A549 (cell line): ENCODE measurements around the gene ADAP1. TPM values are rescaled to one million over a fixed set of nuclear protein-coding genes. Genes with fewer than 3 reads are reported as not detected.

ENCODE experiments used
- ATAC-seq, 2 experiments: fragments of 200-7000 bp in 1 of 2; fragments of >200 bp in 1 of 2; cut with Nextera tagmentation in 1 of 2; cut with Tn5 transposase in 1 of 2; 3 replicates each; pipeline versions ENCODE4 v1.8.0 to v1.9.1; 2018 to 2020; ENCODE audit warnings: mild to moderate bottlenecking in 1 of 2, moderate library complexity in 1 of 2
- CTCF ChIA-PET: fragments of 300-600 bp; sonication (Branson Sonifier 250); formaldehyde crosslinking; extraction: SDS; loops from one replicate; lab custom pipeline; 2021; ENCODE audit warnings: antibody characterized with exemption, inconsistent platforms; lab: Yijun Ruan, JAX
- POLR2A ChIA-PET: fragments of 350-600 bp; formaldehyde crosslinking; extraction: SDS; loops from one replicate; lab custom pipeline; 2021; ENCODE audit warnings: antibody characterized with exemption, inconsistent platforms; lab: Yijun Ruan, JAX
- DNase-seq, 2 experiments: peaks; one replicate each; pipeline versions ENCODE4 v3.0.0 to v3.0.0-alpha.2; 2011 to 2016; ENCODE audit warnings: low read depth in 1 of 2, low spot score in 1 of 2
- FAIRE-seq: peaks from 2 replicates; lab custom pipeline; 2011; peaks lifted over from hg19 to GRCh38; lab: Jason Lieb, UNC
- H3K27ac ChIP-seq, 2 experiments: fragments of >200 bp; sonication (Bioruptor Twin); formaldehyde crosslinking; 3 replicates each; pipeline ENCODE4 v1.5.1; 2016 to 2017
- H3K4me1 ChIP-seq: fragments of >200 bp; sonication (Bioruptor Twin); formaldehyde crosslinking; 3 replicates; pipeline ENCODE4 v1.6.1; 2016
- H3K4me2 ChIP-seq: fragments of >200 bp; sonication (Bioruptor Twin); formaldehyde crosslinking; 3 replicates; pipeline ENCODE4 v1.6.1; 2016
- H3K4me3 ChIP-seq: fragments of >200 bp; sonication (Bioruptor Twin); formaldehyde crosslinking; 3 replicates; pipeline ENCODE4 v1.5.1; 2016
- H3K9me3 ChIP-seq: fragments of >200 bp; sonication (Bioruptor Twin); formaldehyde crosslinking; 3 replicates; pipeline ENCODE4 v1.6.1; 2016
- BHLHE40 ChIP-seq: IDR thresholded peaks from 2 replicates; pipeline ENCODE4 v1.6.1; 2012; ENCODE audit warnings: low read depth, low read length, inconsistent platforms
- CBX2 ChIP-seq: fragments of 200-600 bp; sonication (generic); IDR thresholded peaks from 2 replicates; pipeline ENCODE4 v1.6.1; 2016; ENCODE audit warnings: low read depth, mild to moderate bottlenecking, borderline replicate concordance
- FOXS1 ChIP-seq: fragments of 250-450 bp; sonication (Bioruptor Pico); IDR thresholded peaks from 2 replicates; pipeline ENCODE4 v1.5.0; 2020; ENCODE audit warnings: mild to moderate bottlenecking, moderate library complexity
- HDAC2 ChIP-seq: fragments of 200-600 bp; sonication (generic); IDR thresholded peaks from 2 replicates; pipeline ENCODE4 v1.6.1; 2016
- HOXA7 ChIP-seq: fragments of 250-450 bp; sonication (Bioruptor Pico); IDR thresholded peaks from 2 replicates; pipeline ENCODE4 v1.5.0; 2020; ENCODE audit warnings: mild to moderate bottlenecking, moderate library complexity
- MAX ChIP-seq: IDR thresholded peaks from 2 replicates; pipeline ENCODE4 v1.6.1; 2012
- MAZ ChIP-seq: fragments of 150-350 bp; IDR thresholded peaks from 2 replicates; pipeline ENCODE4 v1.6.1; 2014; ENCODE audit warnings: antibody characterized with exemption, low read depth, low read length, borderline replicate concordance
- PHF8 ChIP-seq: fragments of 200-600 bp; sonication (generic); IDR thresholded peaks from 2 replicates; pipeline ENCODE4 v1.6.1; 2016; ENCODE audit warnings: low read depth, mild to moderate bottlenecking, antibody characterized with exemption, moderate library complexity, borderline replicate concordance
- REST ChIP-seq: fragments of 200-600 bp; sonication (generic); IDR thresholded peaks from 2 replicates; pipeline ENCODE4 v1.6.1; 2016; ENCODE audit warnings: antibody characterized with exemption, mild to moderate bottlenecking, moderate library complexity
- WGBS: methylation state at CpG from one replicate; pipeline ENCODE4 v1.1.6; 2017; ENCODE audit errors: missing lambda C conversion rate; 5-methylcytosine and 5-hydroxymethylcytosine counted together
- polyA plus RNA-seq, 4 experiments: library from polyadenylated mRNA; depleted of rRNA in 3 of 4; stranded (reverse); fragments of >200 nt; fragmentation: RNase III in 1 of 4; extraction: RNeasy Plus Mini Kit Qiagen cat#74134 plus additional on column Dnase treatment in 1 of 4; gene quantifications; 2 replicates in 3 of 4; 3 replicates in 1 of 4; pipeline ENCODE4 v1.2.3, GENCODE V29; 2011 to 2017

ADAP1 gene
- polyA plus RNA-seq, 2 of the 4 experiments (the other 2 are of a cell fraction) = 1.7 to 2.5 TPM

GRCh38 chr7:981793-982510 lies 27.5 kb upstream of the ADAP1 start:
- H3K4me3 ChIP-seq = no peak overlapping the region
- ChIA-PET CTCF (interaction anchor here (1.0 to 3.0 kb wide), 6 partner anchors 11 to 194 kb away, joined by 3 to 38 read pairs (median 4); no protein-coding TSS in a partner anchor), POLR2A (no interaction called here)
- DNase-seq = no peak
- no peak for ATAC-seq
- no peak for FAIRE-seq
- H3K4me2 ChIP-seq = no peak overlapping the region
- WGBS = 87% methylated on average over 10 of the region's 19 CpGs
- H3K9me3 ChIP-seq = no peaks in the 10 kb centered on the region
- TF ChIP-seq BHLHE40 = no peak
- no peak for TF ChIP-seq CBX2
- no peak for TF ChIP-seq PHF8
- no peak overlapping the region for H3K27ac ChIP-seq
- H3K4me1 ChIP-seq = peaks cover 20% of the 10 kb centered on the region

GRCh38 chr7:979886-980571 lies 25.5 kb upstream of the ADAP1 start:
- DNase-seq (peak in 1 of 2 experiments; percentile 44), ATAC-seq (peak in 1 of 2 experiments; percentile 21; a peak in 2 of 6 replicates), FAIRE-seq (no peak)
- CTCF ChIA-PET = interaction anchor here (3.0 to 8.7 kb wide), 2 partner anchors 13 to 14 kb away, joined by 38 to 108 read pairs; no protein-coding TSS in a partner anchor
- H3K9me3 ChIP-seq = no peaks in the 10 kb centered on the region
- no peak for TF ChIP-seq HOXA7 (CRISPR knock-in tag)
- H3K4me1 ChIP-seq = peaks cover 11% of the 10 kb centered on the region
- WGBS = 87% methylated on average over 15 of the region's 15 CpGs
- POLR2A ChIA-PET = no interaction called here
- H3K4me2 ChIP-seq = no peak overlapping the region
- H3K27ac ChIP-seq = no peak overlapping the region
- H3K4me3 ChIP-seq = no peak overlapping the region

GRCh38 chr7:979151-979550 lies 24.7 kb upstream of the ADAP1 start:
- CTCF ChIA-PET = interaction anchor here (2.1 to 8.7 kb wide), 4 partner anchors 15 to 197 kb away, joined by 10 to 108 read pairs (median 21); no protein-coding TSS in a partner anchor
- H3K4me3 ChIP-seq = no peak overlapping the region
- 87% methylated on average over 16 of the region's 16 CpGs for WGBS

More at GRCh38 chr7:979151-979550, 24.7 kb upstream of the ADAP1 start:
- FAIRE-seq (no peak), ATAC-seq (no peak), DNase-seq (no peak)
- H3K4me1 ChIP-seq = peaks cover 13% of the 10 kb centered on the region
- H3K4me2 ChIP-seq = no peak overlapping the region
- POLR2A ChIA-PET = no interaction called here
- TF ChIP-seq HDAC2 (no peak), MAZ (no peak), REST (no peak), CBX2 (no peak), MAX (no peak), FOXS1 (CRISPR knock-in tag) (no peak)
- H3K27ac ChIP-seq = no peak overlapping the region
- no peaks in the 10 kb centered on the region for H3K9me3 ChIP-seq
